GM18505 (cell line): ENCODE measurements around the gene HNMT.
A peak's percentile ranks its signal among the peaks of the same experiment; 100 is the strongest.
"Not testable (repeated sequence)": the region's sequence is repeated elsewhere in the genome, so short reads cannot be mapped to it uniquely, and the experiment has no call there.

Source experiments
- ATAC-seq: cut with Tn5 transposase; IDR thresholded peaks from one replicate; pipeline ENCODE4 v1.9.1; 2021; ENCODE audit not compliant: unreplicated experiment
- POLR2A ChIP-seq: IDR thresholded peaks from 4 replicates; pipeline ENCODE4 v1.6.1; 2011; ENCODE audit warnings: borderline replicate concordance; ENCODE audit not compliant: insufficient read depth, insufficient read length; ENCODE audit errors: extremely low read depth

HNMT gene

DNA sequence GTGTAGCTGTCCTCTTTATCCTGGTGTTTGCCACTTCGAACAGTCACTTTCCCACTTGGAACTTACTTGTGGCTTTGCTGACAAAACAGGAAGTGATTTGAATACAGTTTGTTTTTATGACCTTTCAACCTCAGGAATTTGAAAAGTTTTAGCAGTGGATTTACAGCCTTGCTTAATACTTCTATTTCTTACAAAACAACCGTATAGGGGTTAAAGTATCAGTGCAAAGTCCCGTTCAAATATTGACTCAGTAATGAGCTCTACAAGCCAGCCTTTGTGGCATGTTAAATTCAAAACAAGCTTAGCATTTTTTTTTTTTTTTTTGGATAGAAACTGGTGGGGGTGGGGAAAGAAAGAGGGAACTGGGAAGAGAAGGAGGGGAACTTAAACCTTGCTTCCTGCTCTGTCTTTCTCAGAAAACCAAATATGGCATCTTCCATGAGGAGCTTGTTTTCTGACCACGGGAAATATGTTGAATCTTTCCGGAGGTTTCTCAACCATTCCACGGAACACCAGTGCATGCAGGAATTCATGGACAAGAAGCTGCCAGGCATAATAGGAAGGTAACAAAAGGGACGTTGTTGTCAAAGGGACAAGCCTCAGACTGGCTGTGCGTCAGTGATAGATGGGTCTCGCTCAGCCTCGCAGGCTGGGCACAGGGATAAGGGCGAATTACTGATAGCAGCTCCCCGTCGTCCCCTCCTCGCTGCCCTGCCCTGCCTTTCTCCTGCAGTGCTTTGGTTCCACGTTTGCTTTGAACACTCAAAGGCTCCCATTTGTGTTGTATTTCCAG lies at the start of gene HNMT:
Gene HNMT (plus strand): TSS at position 408 of the 793 bp plus-strand sequence. CDS start 19 bp downstream, at position 427.
- TF ChIP-seq POLR2A, result no peak
- peak; percentile 62 for ATAC-seq

DNA sequence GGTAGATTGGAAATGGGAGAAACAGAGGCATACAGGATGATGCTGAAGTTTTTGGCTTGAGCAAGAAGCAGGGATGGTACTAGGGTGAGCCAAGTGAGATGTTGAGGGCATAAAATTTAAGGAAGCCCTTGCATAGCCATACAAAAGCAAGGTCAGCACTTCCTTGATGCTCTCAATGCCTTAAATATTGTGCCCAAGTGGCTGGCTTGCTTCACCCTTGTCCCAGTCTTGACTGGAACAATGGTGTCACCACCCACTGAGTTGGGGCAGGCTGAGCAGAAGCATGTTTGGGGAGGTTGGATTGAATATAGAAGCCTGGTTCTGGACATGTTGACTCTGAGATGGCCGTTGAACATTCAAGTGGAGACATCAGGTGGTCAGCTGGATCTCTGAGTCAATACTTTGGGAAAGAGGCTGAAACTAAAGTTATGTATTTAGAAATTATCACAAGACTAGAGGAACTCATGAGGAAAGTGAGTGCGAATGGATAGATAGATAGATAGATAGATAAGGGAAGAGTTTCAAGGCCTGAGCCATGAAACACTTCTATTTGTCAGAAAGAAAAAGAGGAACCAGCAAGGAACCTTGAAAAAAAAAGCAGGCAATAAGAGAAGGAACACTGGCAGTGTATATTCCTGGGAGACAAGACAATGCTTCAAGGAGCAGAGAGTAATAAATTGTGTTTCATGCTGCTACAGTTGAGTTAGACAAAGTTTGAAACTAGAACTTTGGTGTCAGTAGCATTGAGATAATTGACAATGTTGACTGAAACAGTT lies 43.0 kb upstream of the HNMT start:
- no peak for TF ChIP-seq POLR2A
- no peak for ATAC-seq

DNA sequence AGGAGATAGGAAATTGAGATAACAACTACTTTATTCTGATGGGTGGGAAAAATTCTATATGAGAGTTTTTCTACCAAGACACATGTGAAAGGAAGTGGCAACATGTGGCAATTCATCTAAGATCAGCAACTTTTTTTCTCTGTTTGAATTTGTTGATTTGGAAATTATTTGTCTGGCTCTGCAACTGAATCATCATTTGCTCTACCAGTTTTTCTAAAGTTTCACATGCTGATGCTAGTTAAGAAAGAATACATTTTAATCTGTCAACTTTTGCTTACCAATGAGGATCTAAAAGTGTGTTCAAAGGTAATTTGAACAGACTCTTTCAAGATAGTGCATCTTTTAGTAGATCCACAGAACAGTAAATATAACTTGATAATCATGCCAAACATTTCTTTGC lies 42.1 kb upstream of the HNMT start:
- ATAC-seq, result not testable (repeated sequence)

DNA sequence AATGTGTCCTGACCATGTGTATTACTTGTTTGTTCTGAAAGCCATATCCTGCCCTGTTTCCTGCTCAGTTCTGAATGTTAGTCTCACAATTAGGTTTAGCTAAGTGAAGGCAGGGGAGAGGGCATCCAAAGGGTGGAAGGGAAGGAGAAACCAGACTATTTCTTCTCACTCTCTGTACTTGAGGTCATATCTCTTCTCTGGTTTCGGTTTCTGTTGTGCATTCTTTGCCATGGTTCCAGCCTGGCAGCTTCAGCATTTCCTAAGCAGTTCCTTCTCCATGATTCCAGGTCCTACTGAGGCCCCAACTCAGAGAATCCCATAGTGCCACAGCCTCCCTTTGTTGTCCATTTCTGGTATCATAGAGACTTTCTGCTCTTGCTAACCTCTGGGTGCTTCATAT lies 40.3 kb upstream of the HNMT start:
- no peak for ATAC-seq
- no peak for TF ChIP-seq POLR2A

DNA sequence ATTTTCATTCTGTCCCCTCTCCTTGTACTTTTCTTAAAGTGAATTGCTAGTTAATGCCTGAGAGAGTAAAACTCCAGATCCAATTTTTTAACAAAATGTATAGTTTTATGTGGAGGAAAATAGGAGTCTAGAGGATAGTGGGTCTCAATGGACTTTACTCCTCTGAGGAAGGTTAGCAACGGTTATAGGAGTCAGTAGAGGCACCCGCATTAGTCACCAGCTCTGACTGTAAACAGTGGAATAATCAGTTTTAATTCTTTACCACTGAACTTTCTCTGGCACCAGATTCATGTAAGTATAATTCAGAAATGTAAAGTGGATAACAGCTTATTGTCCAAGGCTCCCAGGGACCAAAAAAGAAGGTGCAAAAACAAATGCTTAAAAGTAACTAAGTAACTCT lies 38.7 kb upstream of the HNMT start:
- TF ChIP-seq POLR2A, result no peak
- no peak for ATAC-seq

DNA sequence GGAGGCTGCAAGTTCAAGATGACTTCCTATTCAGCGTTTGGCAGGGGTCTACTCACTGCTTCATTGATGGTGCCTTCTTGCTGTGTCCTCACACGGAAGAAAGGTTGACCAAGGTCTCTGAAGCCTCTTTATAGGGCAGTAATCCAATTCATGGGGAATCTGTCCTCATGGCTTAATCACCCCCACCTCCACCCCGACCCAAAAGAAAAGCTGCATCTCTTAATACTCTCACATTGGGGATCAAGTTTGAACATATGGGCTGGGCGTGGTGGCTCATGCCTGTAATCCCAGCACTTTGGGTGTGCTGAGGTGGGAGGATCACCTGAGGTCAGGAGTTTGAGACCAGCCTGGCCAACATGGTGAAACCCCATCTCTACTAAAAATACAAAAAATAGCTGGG lies 36.4 kb upstream of the HNMT start:
- TF ChIP-seq POLR2A, result no peak

DNA sequence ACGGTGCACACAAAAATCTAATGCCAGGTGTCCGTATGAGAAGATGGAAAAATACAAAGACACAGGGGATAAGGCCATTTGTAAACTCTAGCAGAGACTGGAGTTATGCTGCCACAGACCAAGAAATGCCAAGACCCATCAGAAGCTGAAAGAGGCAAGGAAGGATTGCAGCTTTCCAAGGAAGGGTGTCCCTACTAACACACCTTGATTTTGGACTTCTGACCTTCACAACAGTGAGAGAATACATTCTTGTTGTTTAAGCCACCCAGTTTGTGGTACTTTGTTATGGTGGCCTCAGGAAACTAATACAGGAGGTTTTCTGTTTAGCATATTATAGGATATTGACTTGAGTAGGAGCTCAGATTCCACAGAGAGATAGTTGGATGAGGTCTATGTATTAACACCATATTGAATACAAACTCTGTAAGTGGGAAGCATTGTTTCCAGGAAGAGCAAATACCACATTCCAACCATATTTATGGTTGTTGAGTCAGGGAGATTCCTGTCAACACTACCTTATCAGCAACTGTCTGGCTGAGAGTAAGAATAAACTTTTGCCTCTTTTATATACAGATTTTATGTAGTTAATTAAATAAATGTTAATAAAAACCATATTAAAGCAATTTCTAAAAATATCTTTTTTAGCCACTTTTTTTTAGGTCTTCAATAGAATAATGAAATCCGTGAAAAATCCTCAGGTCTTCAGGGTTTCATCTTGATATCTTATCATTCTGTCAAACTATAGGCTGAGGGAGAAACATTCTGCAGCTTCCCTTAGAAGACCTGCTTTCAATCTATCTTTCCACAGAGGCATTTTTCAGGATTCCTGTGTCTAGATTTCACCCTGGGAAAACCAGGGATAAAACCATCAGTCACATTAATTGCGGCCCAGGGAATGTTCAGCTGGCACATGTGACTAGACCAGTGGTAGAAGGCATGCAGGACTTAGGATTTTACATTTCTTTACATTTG lies 35.4 kb upstream of the HNMT start:
- ATAC-seq, result no peak
- no peak for TF ChIP-seq POLR2A

More for the DNA sequence above, 36.4 kb upstream of the HNMT start:
- no peak for ATAC-seq

DNA sequence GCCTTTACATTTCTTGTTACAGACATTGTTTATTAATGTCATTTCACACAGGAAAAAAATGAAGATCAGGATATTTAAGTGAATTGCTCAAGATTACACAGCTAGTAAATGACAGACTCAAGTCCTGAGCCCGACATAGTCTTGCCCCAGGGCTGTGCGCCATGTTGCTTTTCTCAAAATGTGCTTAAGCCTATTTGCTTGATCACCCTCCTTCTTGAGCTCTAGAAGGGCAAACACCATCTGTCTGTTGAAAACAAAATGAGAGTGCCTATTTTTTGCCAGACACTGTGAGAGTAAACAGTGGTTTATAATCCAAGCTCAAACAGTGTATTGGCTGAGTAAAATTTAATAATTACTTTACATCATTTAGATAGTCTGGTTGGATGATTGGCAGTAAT lies 34.8 kb upstream of the HNMT start:
- TF ChIP-seq POLR2A, result no peak
- ATAC-seq, result no peak

DNA sequence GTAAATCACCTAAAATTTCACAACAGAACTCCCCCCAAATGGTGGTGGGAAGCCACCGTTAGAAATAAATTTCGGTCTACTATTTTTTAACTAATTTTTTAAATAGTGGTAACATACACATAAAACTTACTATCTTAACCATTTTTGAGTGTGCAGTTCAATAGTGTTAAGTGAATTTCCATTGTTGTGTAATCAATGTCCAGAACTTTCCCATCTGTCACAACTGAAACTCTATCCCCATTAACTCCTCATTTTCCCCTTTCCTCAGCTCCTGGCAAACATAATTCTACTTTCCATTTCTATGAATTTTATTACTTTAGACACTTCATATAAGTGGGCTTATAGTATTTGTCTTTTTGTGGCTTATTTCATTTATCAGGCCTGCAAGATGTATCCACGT lies 34.1 kb upstream of the HNMT start:
- no peak for ATAC-seq
- TF ChIP-seq POLR2A, result no peak

DNA sequence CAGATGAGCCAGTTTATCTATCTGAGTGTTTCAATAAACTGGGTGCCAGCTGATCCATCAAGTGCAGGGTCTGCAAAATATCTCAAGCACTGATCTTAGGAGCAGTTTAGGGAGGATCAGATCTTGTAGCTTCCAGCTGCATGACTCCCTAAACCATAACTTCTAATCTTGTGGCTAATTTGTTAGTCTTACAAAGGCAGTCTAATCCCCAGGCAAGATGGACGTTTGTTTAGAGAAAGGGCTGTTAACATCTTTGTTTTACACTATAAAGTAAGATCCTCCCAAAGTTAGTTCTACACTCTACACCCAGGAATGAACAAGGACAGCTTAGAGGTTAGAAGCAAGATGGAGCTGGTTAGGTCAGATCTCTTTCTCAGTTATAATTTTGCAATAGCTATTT lies 28.7 kb upstream of the HNMT start:
- TF ChIP-seq POLR2A, result no peak
- ATAC-seq, result no peak

DNA sequence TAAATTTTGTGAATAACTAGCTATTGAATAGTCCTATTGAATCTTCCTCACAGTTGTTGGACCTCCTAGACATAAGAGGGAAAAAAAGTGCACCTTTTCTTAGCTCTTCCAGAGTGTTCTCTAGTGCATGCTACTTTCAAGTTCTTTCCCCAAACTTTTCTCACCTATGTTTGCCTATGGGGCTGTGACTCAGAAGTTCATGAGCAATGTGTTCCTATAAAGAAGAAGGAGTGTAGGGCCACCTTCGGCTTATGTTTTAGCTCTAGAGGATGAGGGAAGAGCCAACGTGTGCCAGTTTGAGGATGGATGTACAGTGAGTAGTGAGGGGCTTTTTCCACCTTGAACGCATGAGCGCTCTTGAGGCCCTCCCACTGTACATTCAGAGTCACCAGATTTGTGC lies 27.0 kb upstream of the HNMT start:
- TF ChIP-seq POLR2A, result no peak
- ATAC-seq, result no peak

DNA sequence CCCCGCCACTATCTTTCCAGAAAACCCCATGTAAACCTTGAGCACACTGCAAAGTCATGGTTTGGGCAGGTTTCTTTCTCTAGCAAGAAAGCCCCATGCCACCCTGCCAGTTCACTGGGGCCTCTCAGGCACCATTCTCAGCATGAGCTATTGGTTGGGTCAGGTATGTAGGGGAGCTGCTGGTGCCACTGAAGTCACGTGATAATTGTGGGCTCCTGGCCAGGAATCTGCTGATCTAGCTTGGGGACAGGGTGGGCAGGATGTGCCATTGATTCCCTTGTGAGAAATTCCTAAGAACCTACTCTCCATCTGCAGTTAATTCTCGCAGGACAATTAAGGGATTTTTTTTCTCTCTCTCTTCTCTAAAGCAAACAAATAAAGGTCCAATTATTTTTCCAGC lies 26.5 kb upstream of the HNMT start:
- ATAC-seq, result no peak
- TF ChIP-seq POLR2A, result no peak

DNA sequence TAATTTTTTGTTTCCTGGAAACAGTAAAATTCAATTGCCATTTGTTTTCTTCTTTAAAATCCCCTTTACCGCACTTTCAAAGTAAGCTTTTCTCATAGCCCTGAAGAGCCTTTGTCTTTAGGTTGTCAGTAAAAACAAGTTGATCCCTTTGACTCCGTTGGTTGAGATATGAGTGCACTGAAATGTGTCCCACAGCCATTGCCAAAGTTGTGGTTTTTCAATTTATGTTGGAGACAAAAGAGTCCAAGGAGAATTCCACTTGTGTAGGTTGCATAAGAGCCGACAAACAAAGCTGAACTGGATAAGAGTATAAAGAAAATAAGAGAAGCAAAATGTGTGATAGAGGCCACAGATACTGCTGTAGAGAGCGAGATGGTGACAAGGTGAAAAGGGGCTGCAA lies 26.1 kb upstream of the HNMT start:
- ATAC-seq, result no peak

More for the DNA sequence above, 26.1 kb upstream of the HNMT start:
- TF ChIP-seq POLR2A, result no peak
